Measurements from ENCODE around the gene TMEM245.

The TMEM245 gene

DNA sequence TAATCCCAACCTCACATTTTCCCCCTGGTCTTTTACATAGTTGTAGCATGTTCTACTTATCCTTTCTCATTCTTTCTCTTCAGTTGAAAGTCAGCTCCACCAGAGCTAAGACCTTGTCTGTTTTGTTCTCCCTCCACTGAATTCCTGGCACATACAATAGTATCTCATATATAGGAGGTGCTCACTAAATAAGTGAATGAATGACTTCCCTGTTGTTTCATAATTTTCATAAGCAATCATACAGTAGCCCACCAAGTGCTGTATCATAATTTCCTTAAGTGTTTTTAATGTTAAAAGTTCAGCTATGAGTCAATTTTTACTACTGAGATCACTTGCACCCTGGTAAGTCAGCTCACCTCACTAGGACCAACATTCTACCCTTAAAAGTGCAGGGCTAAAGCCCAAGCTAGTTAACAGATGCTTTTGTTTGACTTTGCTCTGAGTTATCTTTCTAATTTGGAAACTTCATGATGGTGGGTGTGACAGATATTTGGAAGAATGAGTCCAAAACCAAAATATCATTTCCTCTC, 27.6 kb downstream of the TMEM245 start:
- Histone ChIP-seq H3K4me3 (replicated peaks; ENCODE audit: low read depth, low read length) (no peak overlapping the region), H3K36me3 (ENCODE audit: control insufficient read depth, insufficient read depth, low read length) (no peaks in the 10 kb centered on the region; the same call in 1 of the 2 replicates), H3K27me3 (replicated peaks; ENCODE audit: control insufficient read depth, insufficient read depth, low read length) (no peaks in the 10 kb centered on the region)
- no peak for DNase-seq (ENCODE audit: extremely low read depth, insufficient read length)
- TF ChIP-seq, protein P1, sequence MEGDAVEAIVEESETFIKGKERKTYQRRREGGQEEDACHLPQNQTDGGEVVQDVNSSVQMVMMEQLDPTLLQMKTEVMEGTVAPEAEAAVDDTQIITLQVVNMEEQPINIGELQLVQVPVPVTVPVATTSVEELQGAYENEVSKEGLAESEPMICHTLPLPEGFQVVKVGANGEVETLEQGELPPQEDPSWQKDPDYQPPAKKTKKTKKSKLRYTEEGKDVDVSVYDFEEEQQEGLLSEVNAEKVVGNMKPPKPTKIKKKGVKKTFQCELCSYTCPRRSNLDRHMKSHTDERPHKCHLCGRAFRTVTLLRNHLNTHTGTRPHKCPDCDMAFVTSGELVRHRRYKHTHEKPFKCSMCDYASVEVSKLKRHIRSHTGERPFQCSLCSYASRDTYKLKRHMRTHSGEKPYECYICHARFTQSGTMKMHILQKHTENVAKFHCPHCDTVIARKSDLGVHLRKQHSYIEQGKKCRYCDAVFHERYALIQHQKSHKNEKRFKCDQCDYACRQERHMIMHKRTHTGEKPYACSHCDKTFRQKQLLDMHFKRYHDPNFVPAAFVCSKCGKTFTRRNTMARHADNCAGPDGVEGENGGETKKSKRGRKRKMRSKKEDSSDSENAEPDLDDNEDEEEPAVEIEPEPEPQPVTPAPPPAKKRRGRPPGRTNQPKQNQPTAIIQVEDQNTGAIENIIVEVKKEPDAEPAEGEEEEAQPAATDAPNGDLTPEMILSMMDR (IDR thresholded peaks at IDR 0.05; ENCODE audit: insufficient read depth, low read length, poor library complexity, severe bottlenecking): no peak

DNA sequence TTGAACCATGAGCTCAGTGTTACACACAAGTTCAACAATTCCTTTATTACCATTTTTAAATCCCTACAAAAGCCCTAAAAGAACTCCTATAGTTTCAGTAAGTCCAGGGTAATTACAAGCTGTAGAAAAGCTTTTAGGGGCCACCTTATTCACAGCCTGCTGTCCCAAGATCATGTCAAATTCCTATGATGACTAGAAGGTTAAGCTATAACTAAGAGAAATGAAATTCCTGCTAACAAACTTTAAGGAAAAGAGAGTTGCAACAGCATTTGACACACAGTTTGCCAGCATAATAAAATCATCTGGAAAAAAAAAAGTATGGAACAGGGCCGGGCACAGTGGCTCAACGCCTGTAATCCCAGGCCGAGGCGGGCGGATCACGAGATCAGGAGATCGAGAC, 31.5 kb downstream of the TMEM245 start:
- Histone ChIP-seq H3K4me3 (replicated peaks; ENCODE audit: low read depth, low read length) (no peak overlapping the region), H3K36me3 (ENCODE audit: control insufficient read depth, insufficient read depth, low read length) (no peaks in the 10 kb centered on the region; the same call in 1 of the 2 replicates), H3K27me3 (replicated peaks; ENCODE audit: control insufficient read depth, insufficient read depth, low read length) (no peaks in the 10 kb centered on the region)
- DNase-seq (ENCODE audit: extremely low read depth, insufficient read length): no peak
- TF ChIP-seq, protein P1 (IDR thresholded peaks at IDR 0.05; ENCODE audit: insufficient read depth, low read length, poor library complexity, severe bottlenecking): no peak

DNA sequence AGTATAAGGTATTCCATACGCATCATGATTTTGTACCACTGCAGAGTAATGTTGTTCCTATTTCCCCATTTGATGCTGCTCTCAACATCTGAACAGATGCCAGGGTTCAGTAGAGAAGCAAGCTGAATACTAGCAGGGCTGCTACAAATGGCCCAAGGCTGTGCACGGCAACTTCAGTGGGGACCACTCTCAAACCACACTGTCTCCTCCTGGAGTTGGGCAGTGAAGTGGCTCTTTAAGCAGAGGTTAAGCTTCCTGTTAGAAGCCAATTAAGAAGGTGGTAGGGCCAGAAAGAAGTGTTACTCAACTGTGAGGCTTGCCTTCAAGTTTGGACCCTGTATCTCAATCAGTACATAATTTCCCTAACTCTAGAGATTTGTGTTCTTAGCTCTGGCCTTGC, 32.0 kb downstream of the TMEM245 start:
- H3K4me3 ChIP-seq (replicated peaks; ENCODE audit: low read depth, low read length): no peak overlapping the region
- no peaks in the 10 kb centered on the region; the same call in 1 of the 2 replicates for H3K36me3 ChIP-seq (ENCODE audit: control insufficient read depth, insufficient read depth, low read length)
- TF ChIP-seq, protein P1 (IDR thresholded peaks at IDR 0.05; ENCODE audit: insufficient read depth, low read length, poor library complexity, severe bottlenecking): no peak
- no peak for DNase-seq (ENCODE audit: extremely low read depth, insufficient read length)
- H3K27me3 ChIP-seq (replicated peaks; ENCODE audit: control insufficient read depth, insufficient read depth, low read length): no peaks in the 10 kb centered on the region

DNA sequence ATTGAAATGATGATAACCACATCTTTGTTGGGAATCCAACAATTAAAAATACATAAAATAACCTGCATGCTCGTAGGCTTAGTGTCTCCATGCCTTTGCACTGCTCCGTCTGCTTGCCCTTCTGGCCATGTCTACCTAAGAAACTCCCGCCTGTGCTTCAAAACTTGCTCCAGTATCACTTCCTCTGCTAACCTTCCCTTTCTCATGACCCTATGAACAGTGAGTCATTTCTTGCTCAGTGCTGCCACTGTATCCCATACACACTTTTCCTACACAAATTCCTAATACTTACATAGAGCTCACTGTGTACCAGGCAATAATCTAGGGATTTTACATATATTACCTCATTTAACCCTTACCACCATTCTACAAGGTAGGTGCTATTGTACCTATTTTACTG, 33.5 kb downstream of the TMEM245 start:
- TF ChIP-seq, protein P1 (IDR thresholded peaks at IDR 0.05; ENCODE audit: insufficient read depth, low read length, poor library complexity, severe bottlenecking): no peak

DNA sequence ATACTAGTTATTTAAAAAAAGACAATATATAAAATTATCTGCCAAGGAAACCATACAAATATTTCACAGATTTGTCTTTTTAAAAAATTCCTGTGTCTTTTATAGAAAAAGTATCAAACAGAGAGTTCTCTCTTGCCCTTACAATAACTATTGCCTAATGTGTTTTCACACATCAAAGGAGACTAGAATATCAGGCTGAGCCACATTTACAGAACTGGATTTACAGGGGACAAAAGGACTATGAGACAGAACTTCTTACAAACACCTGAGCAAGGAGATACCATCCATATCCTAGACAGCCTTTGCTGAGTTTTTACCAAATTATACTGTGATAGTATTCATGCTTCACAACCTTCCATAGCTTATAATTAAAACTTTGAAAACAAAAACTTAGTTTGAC, 34.2 kb downstream of the TMEM245 start:
- TF ChIP-seq, protein P1 (IDR thresholded peaks at IDR 0.05; ENCODE audit: insufficient read depth, low read length, poor library complexity, severe bottlenecking): no peak
- H3K27me3 ChIP-seq (replicated peaks; ENCODE audit: control insufficient read depth, insufficient read depth, low read length): no peaks in the 10 kb centered on the region
- H3K36me3 ChIP-seq (ENCODE audit: control insufficient read depth, insufficient read depth, low read length): no peaks in the 10 kb centered on the region; the same call in 1 of the 2 replicates
- DNase-seq (ENCODE audit: extremely low read depth, insufficient read length): no peak
- H3K4me3 ChIP-seq (replicated peaks; ENCODE audit: low read depth, low read length): no peak overlapping the region

More for the DNA sequence above, 33.5 kb downstream of the TMEM245 start:
- no peaks in the 10 kb centered on the region for H3K27me3 ChIP-seq (replicated peaks; ENCODE audit: control insufficient read depth, insufficient read depth, low read length)
- no peak for DNase-seq (ENCODE audit: extremely low read depth, insufficient read length)
- no peaks in the 10 kb centered on the region; the same call in 1 of the 2 replicates for H3K36me3 ChIP-seq (ENCODE audit: control insufficient read depth, insufficient read depth, low read length)
- H3K4me3 ChIP-seq (replicated peaks; ENCODE audit: low read depth, low read length): no peak overlapping the region
